Uterus (tissue), 4 donors: ENCODE measurements around the gene LRSAM1. TPM values are rescaled to one million over a fixed set of nuclear protein-coding genes. Genes with fewer than 3 reads are reported as not detected.

Experiments
- DNase-seq, 2 donors: peaks; one replicate each; pipeline ENCODE4 v3.0.0-alpha.2; 2019 to 2020
- H3K27ac ChIP-seq, 2 donors: fragments of 200-600 bp; sonication (generic); 1 replicate in 1 of 2; 2 replicates in 1 of 2; pipeline ENCODE4 v1.5.1; 2016 to 2018
- H3K27me3 ChIP-seq, 2 donors: fragments of 200-600 bp; sonication (generic); one replicate each; pipeline ENCODE4 v1.5.1; 2018 to 2019; ENCODE audit warnings: control low read depth in 1 of 2
- H3K36me3 ChIP-seq, 2 donors: fragments of 200-600 bp; sonication (generic); one replicate each; pipeline ENCODE4 v1.5.1; 2019; ENCODE audit warnings: control low read depth in 1 of 2
- H3K4me1 ChIP-seq, 2 donors: fragments of 200-600 bp; sonication (generic); one replicate each; pipeline ENCODE4 v1.5.1; 2018 to 2019; ENCODE audit warnings: control low read depth in 1 of 2
- H3K4me3 ChIP-seq, 2 donors: fragments of 200-600 bp; sonication (generic); 1 replicate in 1 of 2; 2 replicates in 1 of 2; pipeline ENCODE4 v1.5.1; 2018 to 2019; ENCODE audit warnings: mild to moderate bottlenecking in 1 of 2
- H3K9me3 ChIP-seq, 2 donors: fragments of 200-600 bp; sonication (generic); one replicate each; pipeline ENCODE4 v1.5.1; 2019; ENCODE audit warnings: control low read depth in 1 of 2
- POLR2A ChIP-seq, 2 donors: fragments of 450-650 bp; IDR thresholded peaks; one replicate each; pipeline ENCODE4 v1.6.1; 2016; ENCODE audit warnings: antibody characterized with exemption in 2 of 2, mild to moderate bottlenecking in 1 of 2, moderate library complexity in 1 of 2
- intact Hi-C: fragments of 100-400 bp; cut with DNase I; formaldehyde crosslinking; loops from one replicate; pipeline ENCODE4 v1.15.1; 2023; ENCODE audit warnings: low total_unique reads
- total RNA-seq, 4 donors: library from RNA; depleted of rRNA in 3 of 4; stranded (reverse); fragments of >200 nt in 3 of 4; gene quantifications; one replicate each; pipeline versions ENCODE4 v1.1.0 to v1.2.4, GENCODE V29; 2014 to 2023
- TF ChIP-seq, protein P1 (sequence below), 4 experiments: fragments of 200-600 bp in 2 of 4; fragments of 450-650 bp in 2 of 4; sonication (generic) in 2 of 4; IDR thresholded peaks; one replicate each; pipeline ENCODE4 v1.5.1; 2016 to 2019; ENCODE audit warnings: antibody characterized with exemption in 4 of 4, mild to moderate bottlenecking in 2 of 4, moderate library complexity in 1 of 4
- donor health status: DM: yes; HTN: yes; CAD: no.

LRSAM1 gene
- total RNA-seq, 4 donors from 2014 or later, result 6.5 to 25.9 (median 11.3) TPM

DNA sequence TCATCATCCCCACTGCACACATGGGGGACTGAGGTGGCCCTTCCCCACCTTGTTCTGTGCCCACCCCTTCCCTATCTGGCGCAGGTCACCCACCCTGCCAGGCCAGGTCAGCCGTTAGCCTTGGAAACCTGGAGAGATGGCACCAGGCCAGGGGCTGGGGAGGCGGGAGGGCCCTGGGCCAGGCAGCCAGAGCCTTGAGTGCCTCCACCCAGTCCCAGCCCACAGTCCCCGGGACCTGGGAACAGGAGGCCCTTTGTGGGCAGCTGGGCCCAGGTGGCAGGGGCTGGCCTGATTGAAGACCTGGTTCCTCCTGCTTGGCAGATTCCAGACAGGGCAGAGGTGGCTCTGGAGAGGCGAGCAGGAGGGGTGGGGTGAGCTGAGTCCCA is 70.6 kb downstream of the LRSAM1 start:
- no peaks in the 10 kb centered on the region for H3K27me3 ChIP-seq
- peaks cover 0 to 19% of the 10 kb centered on the region in 2 donors for H3K4me1 ChIP-seq
- H3K9me3 ChIP-seq, result peaks cover 0 to 3% of the 10 kb centered on the region in 2 donors
- DNase-seq, result no peak
- intact Hi-C loops, result no loop called here
- TF ChIP-seq POLR2A (IDR thresholded peaks at IDR 0.05), result no peak
- TF ChIP-seq, protein P1, sequence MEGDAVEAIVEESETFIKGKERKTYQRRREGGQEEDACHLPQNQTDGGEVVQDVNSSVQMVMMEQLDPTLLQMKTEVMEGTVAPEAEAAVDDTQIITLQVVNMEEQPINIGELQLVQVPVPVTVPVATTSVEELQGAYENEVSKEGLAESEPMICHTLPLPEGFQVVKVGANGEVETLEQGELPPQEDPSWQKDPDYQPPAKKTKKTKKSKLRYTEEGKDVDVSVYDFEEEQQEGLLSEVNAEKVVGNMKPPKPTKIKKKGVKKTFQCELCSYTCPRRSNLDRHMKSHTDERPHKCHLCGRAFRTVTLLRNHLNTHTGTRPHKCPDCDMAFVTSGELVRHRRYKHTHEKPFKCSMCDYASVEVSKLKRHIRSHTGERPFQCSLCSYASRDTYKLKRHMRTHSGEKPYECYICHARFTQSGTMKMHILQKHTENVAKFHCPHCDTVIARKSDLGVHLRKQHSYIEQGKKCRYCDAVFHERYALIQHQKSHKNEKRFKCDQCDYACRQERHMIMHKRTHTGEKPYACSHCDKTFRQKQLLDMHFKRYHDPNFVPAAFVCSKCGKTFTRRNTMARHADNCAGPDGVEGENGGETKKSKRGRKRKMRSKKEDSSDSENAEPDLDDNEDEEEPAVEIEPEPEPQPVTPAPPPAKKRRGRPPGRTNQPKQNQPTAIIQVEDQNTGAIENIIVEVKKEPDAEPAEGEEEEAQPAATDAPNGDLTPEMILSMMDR (IDR thresholded peaks at IDR 0.05), result no peak
- H3K36me3 ChIP-seq, result no peaks in the 10 kb centered on the region
- no peak overlapping the region for H3K4me3 ChIP-seq
- peak overlapping the region; percentile 79 to 83 for H3K27ac ChIP-seq

DNA sequence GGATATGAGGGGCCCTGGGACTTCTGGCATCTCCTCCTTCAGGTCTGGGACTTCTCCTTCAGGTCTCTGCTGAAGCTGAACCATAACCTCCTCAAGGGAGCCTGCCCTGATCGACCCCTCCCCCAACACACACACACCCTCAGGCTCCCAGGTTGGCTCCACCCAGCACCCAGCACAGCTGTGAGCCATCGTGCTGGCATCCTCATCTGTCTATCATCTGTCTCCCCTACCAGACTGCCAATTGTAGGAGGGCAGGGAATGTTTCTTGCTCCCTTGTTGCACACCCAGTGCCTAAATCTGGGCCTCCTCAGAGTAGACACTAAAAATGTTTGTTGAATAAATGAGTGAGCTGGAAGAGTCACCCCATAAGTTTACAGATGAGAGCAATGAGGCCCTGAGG is 71.4 kb downstream of the LRSAM1 start:
- intact Hi-C loops, result no loop called here
- Histone ChIP-seq H3K4me1 (peaks cover 0 to 19% of the 10 kb centered on the region in 2 donors), H3K36me3 (no peaks in the 10 kb centered on the region)

DNA sequence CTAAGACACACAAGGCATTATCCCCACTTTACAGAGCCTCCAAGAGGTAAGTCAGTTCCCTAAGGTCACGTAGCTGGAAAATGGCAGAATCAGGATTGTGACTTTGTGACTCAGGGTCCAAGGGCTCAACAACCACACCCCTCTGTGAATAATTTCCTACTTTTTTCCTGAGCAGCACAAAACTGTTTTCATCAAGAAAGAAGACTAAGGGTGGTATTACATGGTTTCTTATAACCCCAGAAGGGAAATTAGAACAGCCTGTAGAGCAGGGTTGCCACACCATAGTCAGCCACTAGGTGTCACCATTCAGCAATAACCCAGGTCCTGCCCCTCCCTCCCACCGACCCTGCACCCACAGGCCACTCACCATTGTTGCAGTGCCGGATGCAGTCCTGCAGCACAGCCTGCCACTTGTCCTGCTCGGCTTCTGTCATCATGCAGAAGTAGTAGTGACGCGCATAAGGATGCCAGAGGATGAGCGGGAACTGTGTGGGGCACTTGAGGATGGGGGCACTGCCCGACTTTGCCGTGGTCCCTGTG is 72.1 kb downstream of the LRSAM1 start:
- Histone ChIP-seq H3K36me3 (no peaks in the 10 kb centered on the region), H3K27me3 (no peaks in the 10 kb centered on the region), H3K9me3 (peaks cover 0 to 3% of the 10 kb centered on the region in 2 donors), H3K4me1 (peaks cover 0 to 19% of the 10 kb centered on the region in 2 donors), H3K4me3 (no peak overlapping the region), H3K27ac (no peak overlapping the region)
- peak in 1 of 2 donors; percentile 20 for DNase-seq
- intact Hi-C loops, result no loop called here
- TF ChIP-seq, protein P1 (IDR thresholded peaks at IDR 0.05), result peak in 1 of 4 experiments; percentile 6
- no peak for TF ChIP-seq POLR2A (IDR thresholded peaks at IDR 0.05)

More for the DNA sequence above, 71.4 kb downstream of the LRSAM1 start:
- Histone ChIP-seq H3K27me3 (no peaks in the 10 kb centered on the region), H3K27ac (peak overlapping the region; percentile 79 to 83), H3K9me3 (peaks cover 0 to 3% of the 10 kb centered on the region in 2 donors), H3K4me3 (no peak overlapping the region)
- DNase-seq, result no peak
- TF ChIP-seq, protein P1 (IDR thresholded peaks at IDR 0.05), result no peak
- no peak for TF ChIP-seq POLR2A (IDR thresholded peaks at IDR 0.05)

DNA sequence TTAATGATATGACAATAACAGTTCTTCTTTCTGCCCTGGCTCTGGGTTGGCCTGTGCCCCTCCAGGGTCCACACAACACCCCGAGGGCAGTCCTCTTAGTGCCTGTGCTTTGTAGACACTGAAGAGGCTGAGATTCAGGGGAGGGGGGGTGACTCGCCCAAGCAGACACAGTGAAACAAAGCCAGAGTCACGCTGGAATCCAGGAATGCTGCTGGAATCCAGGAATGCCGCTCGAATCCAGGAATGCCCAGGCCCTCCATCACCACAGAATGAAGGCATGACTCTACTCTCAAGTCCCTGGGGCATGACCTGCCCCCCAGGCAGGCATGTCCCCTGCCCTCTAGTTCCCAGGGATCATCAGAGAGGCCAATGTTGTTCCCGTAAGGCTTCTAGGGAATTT is 73.1 kb downstream of the LRSAM1 start:
- H3K9me3 ChIP-seq, result peaks cover 0 to 3% of the 10 kb centered on the region in 2 donors
- H3K4me3 ChIP-seq, result no peak overlapping the region
- peaks cover 0 to 19% of the 10 kb centered on the region in 2 donors for H3K4me1 ChIP-seq
- H3K27me3 ChIP-seq, result no peaks in the 10 kb centered on the region
- peak overlapping the region in 1 of 2 donors; percentile 24 for H3K27ac ChIP-seq
- no peaks in the 10 kb centered on the region for H3K36me3 ChIP-seq
- no peak for TF ChIP-seq POLR2A (IDR thresholded peaks at IDR 0.05)
- TF ChIP-seq, protein P1 (IDR thresholded peaks at IDR 0.05), result no peak
- intact Hi-C loops, result no loop called here
- DNase-seq, result no peak

DNA sequence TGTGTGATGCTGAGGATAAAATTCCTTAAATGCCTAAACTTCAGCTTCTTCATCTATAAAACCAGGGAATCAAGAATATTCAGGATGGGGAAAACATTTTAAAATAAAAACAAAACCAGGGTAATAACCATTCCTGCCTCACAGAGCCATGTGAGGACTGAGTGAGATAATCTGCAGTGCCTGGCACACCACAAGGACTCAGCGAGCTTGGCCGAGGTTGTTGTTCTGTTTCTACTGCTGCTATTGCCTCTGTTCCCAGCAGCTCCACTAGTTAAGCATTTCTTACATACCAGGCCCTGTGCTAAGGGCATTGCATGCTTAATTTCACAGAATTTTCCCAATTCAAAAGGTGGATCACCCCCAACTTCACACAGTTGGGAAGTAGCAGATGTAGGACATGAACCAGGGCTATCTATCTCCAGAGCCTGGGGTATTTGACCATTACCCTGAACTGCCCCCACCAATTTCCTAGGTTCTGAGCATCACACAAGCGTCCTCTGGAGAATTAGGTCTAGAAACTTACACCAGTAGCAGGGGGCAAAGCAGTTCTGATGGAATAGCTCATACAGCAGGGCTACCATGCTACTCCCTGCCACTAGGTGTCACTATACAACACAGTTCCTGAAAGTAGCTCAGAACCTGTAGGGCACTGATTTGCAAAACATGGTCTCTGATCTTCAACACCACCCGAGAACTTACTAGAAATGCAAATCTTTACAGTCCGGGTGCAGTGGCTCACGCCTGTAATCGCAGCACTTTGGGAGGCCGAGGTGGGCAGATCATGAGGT is 74.3 kb downstream of the LRSAM1 start:
- Histone ChIP-seq H3K27me3 (no peaks in the 10 kb centered on the region), H3K4me3 (no peak overlapping the region), H3K9me3 (peaks cover 0 to 3% of the 10 kb centered on the region in 2 donors), H3K27ac (no peak overlapping the region), H3K36me3 (no peaks in the 10 kb centered on the region), H3K4me1 (peaks cover 0 to 16% of the 10 kb centered on the region in 2 donors)
- no peak for DNase-seq
- intact Hi-C loops, result no loop called here
- TF ChIP-seq, protein P1 (IDR thresholded peaks at IDR 0.05), result peak in 1 of 4 experiments; percentile 22
- TF ChIP-seq POLR2A (IDR thresholded peaks at IDR 0.05), result no peak
